Lung (tissue), 12 donors: ENCODE data around the gene RASAL3. TPM values are rescaled to one million over a fixed set of nuclear protein-coding genes. Genes with fewer than 3 reads are reported as not detected.

Source experiments
- ATAC-seq: fragments of 200-7000 bp; cut with Tn5 transposase; one replicate; pipeline ENCODE4 v1.9.1; 2020; ENCODE audit warnings: moderate number of reproducible peaks; ENCODE audit not compliant: insufficient read depth, low FRiP score
- DNase-seq, 3 donors: peaks; one replicate each; pipeline ENCODE4 v3.0.0-alpha.2; 2013 to 2017
- H3K27ac ChIP-seq, 2 donors: one replicate each; pipeline ENCODE4 v1.5.1; 2013; ENCODE audit warnings: mild to moderate bottlenecking in 2 of 2, moderate library complexity in 2 of 2, control low read depth in 1 of 2, inconsistent platforms in 1 of 2, low read depth in 1 of 2, low read length in 1 of 2
- H3K27me3 ChIP-seq, 3 donors: one replicate each; pipeline ENCODE4 v1.5.1; 2013; ENCODE audit warnings: low read length in 2 of 3; ENCODE audit not compliant: control insufficient read depth in 3 of 3, insufficient read depth in 3 of 3
- H3K36me3 ChIP-seq, 4 donors: one replicate each; pipeline ENCODE4 v1.5.1; 2013; ENCODE audit warnings: low read length in 4 of 4, mild to moderate bottlenecking in 1 of 4, moderate library complexity in 1 of 4; ENCODE audit not compliant: control insufficient read depth in 4 of 4, insufficient read depth in 4 of 4
- H3K4me1 ChIP-seq, 5 donors: one replicate each; pipeline ENCODE4 v1.5.1; 2013; ENCODE audit warnings: low read length in 5 of 5, mild to moderate bottlenecking in 2 of 5, moderate library complexity in 1 of 5; ENCODE audit not compliant: control insufficient read depth in 5 of 5, insufficient read depth in 5 of 5
- H3K4me3 ChIP-seq: one replicate; pipeline ENCODE4 v1.5.1; 2013; ENCODE audit warnings: mild to moderate bottlenecking, control low read depth, moderate library complexity
- H3K9ac ChIP-seq, 2 donors: one replicate each; pipeline ENCODE4 v1.5.1; 2013; ENCODE audit warnings: low read length in 2 of 2, control low read depth in 1 of 2; ENCODE audit not compliant: insufficient read depth in 1 of 2
- H3K9me3 ChIP-seq, 4 donors: one replicate each; pipeline ENCODE4 v1.5.1; 2013; ENCODE audit warnings: low read length in 3 of 4, mild to moderate bottlenecking in 1 of 4, moderate library complexity in 1 of 4; ENCODE audit not compliant: control insufficient read depth in 4 of 4, insufficient read depth in 3 of 4
- WGBS, 2 donors: extraction: QIAGEN DNeasy Blood & Tissue Kit; methylation state at CpG; one replicate each; pipeline ENCODE4 v1.1.7; 2013; 5-methylcytosine and 5-hydroxymethylcytosine counted together
- polyA plus RNA-seq, 2 donors: library from polyadenylated mRNA; stranded (reverse); fragments of 200-250 nt; gene quantifications; one replicate each; pipeline ENCODE4 v1.2.1, GENCODE V29; 2013
- total RNA-seq, 2 donors: library from RNA; depleted of rRNA in 1 of 2; stranded (reverse); fragments of >200 nt in 1 of 2; gene quantifications; one replicate each; pipeline ENCODE4 v1.2.1, GENCODE V29; 2014 to 2021
- TF ChIP-seq, protein P1 (sequence below): IDR thresholded peaks from 2 replicates; pipeline ENCODE4 v1.5.1; 2012; ENCODE audit warnings: mild to moderate bottlenecking; ENCODE audit errors: control extremely low read depth, extremely low read depth
- donor health status: control.
- donor health status: control.
- donor health status: Bipolar disorder and iron deficiency.
- donor health status: healthy.
- donor health status: DM: yes; HTN: yes; CAD: no.

The RASAL3 gene
- total and polyA plus RNA-seq, 4 donors: 4.6 to 18.2 (median 9.6) TPM

DNA sequence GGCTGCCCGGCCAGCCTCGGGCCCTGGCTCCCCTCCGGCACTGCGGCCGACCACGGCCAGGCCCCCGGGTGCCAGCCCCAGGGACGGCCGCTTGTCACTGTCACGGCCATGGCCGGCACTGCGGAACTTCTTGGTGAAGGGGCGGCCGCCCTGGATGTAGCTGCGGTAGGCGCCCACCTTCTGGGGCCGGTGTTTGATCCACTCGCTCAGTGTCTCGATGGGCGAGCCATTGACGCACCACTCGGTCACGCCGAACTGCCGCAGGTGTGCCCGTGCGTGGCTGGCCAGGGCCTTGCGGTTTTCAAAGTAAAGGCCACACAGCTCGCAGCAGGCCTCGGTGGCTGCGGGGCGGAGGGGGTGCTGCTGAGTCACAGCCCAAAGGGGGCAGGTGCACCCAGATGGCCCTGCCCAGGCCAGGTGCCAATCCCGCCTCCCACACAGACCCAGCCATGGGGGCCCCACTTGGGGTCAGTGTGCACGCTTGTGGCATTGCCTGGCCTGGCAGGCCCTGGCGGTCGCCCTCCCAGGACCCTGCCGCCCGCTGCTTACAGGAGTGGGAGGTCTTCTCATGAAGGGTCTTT, 39.6 kb downstream of the RASAL3 start:
- H3K36me3 ChIP-seq: peaks cover 12 to 69% (median 41%) of the 10 kb centered on the region in 4 donors
- H3K9ac ChIP-seq: no peak overlapping the region
- H3K4me3 ChIP-seq: no peak overlapping the region
- ATAC-seq: no peak
- WGBS, 2 donors: 97 to 98% methylated on average over 37 to 38 of the region's 38 CpGs
- H3K27me3 ChIP-seq: no peaks in the 10 kb centered on the region
- H3K4me1 ChIP-seq: peaks cover 3 to 33% (median 12%) of the 10 kb centered on the region in 5 donors
- no peak overlapping the region for H3K27ac ChIP-seq
- peaks cover 0 to 2% (median 0%) of the 10 kb centered on the region in 4 donors for H3K9me3 ChIP-seq
- DNase-seq: no peak
- TF ChIP-seq, protein P1, sequence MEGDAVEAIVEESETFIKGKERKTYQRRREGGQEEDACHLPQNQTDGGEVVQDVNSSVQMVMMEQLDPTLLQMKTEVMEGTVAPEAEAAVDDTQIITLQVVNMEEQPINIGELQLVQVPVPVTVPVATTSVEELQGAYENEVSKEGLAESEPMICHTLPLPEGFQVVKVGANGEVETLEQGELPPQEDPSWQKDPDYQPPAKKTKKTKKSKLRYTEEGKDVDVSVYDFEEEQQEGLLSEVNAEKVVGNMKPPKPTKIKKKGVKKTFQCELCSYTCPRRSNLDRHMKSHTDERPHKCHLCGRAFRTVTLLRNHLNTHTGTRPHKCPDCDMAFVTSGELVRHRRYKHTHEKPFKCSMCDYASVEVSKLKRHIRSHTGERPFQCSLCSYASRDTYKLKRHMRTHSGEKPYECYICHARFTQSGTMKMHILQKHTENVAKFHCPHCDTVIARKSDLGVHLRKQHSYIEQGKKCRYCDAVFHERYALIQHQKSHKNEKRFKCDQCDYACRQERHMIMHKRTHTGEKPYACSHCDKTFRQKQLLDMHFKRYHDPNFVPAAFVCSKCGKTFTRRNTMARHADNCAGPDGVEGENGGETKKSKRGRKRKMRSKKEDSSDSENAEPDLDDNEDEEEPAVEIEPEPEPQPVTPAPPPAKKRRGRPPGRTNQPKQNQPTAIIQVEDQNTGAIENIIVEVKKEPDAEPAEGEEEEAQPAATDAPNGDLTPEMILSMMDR: no peak

DNA sequence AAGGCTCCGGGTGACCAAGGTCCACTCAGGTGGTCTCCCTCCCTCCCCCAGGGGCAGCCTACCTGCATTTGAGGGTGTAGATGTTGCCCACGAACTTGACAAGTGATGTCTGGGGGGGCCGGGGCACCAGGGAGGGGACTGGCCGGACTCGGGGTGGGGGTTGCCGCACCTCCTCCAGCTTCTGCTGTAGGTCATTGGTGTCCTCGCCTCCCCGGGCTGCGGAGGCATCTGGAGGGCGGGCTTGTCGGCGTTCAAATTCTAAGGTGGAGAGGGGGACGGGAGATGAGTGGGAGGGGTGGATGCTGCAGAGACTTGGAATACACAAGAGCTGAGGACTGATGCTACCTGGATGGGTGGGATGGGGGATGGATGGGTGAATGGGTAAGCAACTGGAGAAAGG, 40.2 kb downstream of the RASAL3 start:
- 96 to 97% methylated on average over 13 of the region's 13 CpGs for WGBS, 2 donors
- H3K27ac ChIP-seq: no peak overlapping the region
- DNase-seq: no peak
- no peaks in the 10 kb centered on the region for H3K27me3 ChIP-seq
- no peak for ATAC-seq
- no peak overlapping the region for H3K9ac ChIP-seq
- H3K4me3 ChIP-seq: no peak overlapping the region
- peaks cover 0 to 2% (median 0%) of the 10 kb centered on the region in 4 donors for H3K9me3 ChIP-seq
- H3K36me3 ChIP-seq: peaks cover 12 to 63% (median 41%) of the 10 kb centered on the region in 4 donors
- TF ChIP-seq, protein P1: no peak
- peaks cover 3 to 39% (median 14%) of the 10 kb centered on the region in 5 donors for H3K4me1 ChIP-seq

DNA sequence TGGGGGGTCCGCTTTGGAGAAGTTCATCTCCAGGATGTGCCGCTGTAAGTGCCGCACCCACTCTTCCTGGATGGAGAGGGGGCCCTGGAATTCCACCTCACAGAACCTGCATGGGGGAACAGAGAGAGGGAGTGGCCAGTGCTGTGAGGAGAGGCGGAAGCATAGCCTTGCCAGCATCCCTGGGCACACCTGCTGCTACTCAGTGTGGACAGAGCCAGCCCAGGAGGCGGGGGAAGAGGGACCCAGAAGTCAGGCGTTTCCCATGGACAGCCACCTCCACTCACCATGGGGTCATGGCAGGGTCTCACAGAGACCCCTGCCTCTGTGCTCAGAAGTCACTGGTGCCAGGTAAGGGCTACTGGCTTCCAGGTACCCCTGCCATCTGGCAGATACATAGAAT, 41.2 kb downstream of the RASAL3 start:
- ATAC-seq (no peak), DNase-seq (no peak)
- Histone ChIP-seq H3K9me3 (peaks cover 0 to 2% (median 0%) of the 10 kb centered on the region in 4 donors), H3K36me3 (peaks cover 12 to 57% (median 43%) of the 10 kb centered on the region in 4 donors), H3K9ac (no peak overlapping the region), H3K4me3 (no peak overlapping the region), H3K4me1 (peaks cover 3 to 39% (median 12%) of the 10 kb centered on the region in 5 donors), H3K27me3 (no peaks in the 10 kb centered on the region), H3K27ac (no peak overlapping the region)
- TF ChIP-seq, protein P1: no peak
- WGBS, 2 donors: 98 to 99% methylated on average over 6 of the region's 6 CpGs
